Neural cell (in vitro differentiated cells): ENCODE data around the gene AP2A2. TPM values are rescaled to one million over a fixed set of nuclear protein-coding genes. Genes with fewer than 3 reads are reported as not detected.

Experiments
- H2AFZ ChIP-seq: fragments of 200-600, 300-800 bp; sonication (generic), shearing (Covaris generic); 2 replicates; pipeline ENCODE4 v1.6.0; 2014; ENCODE audit warnings: low read depth, mild to moderate bottlenecking, antibody characterized with exemption, low read length, moderate library complexity
- H3F3A ChIP-seq: fragments of 200-600 bp; shearing (Covaris generic); 2 replicates; pipeline ENCODE4 v1.6.1; 2016; ENCODE audit warnings: mild to moderate bottlenecking, moderate library complexity, mixed read lengths, antibody characterized with exemption, low read length; ENCODE audit not compliant: insufficient read depth, poor library complexity, severe bottlenecking
- H3K27ac ChIP-seq: fragments of 200-600, 300-800 bp; sonication (generic), shearing (Covaris generic); 2 replicates; pipeline ENCODE4 v1.5.1; 2014; ENCODE audit warnings: mild to moderate bottlenecking, low read length, moderate library complexity
- H3K27me3 ChIP-seq: fragments of 300-800, 200-600 bp; sonication (generic), shearing (Covaris generic); 2 replicates; pipeline ENCODE4 v1.6.0; 2014; ENCODE audit warnings: mild to moderate bottlenecking, low read depth, low read length, moderate library complexity; ENCODE audit not compliant: insufficient read depth
- H3K36me3 ChIP-seq: fragments of 300-800, 200-600 bp; sonication (generic), shearing (Covaris generic); 2 replicates; pipeline ENCODE4 v1.5.1; 2014; ENCODE audit warnings: mild to moderate bottlenecking, antibody characterized with exemption, low read length, moderate library complexity; ENCODE audit not compliant: insufficient read depth
- H3K4me2 ChIP-seq: fragments of 300-800, 200-600 bp; sonication (generic), shearing (Covaris generic); 2 replicates; pipeline ENCODE4 v1.6.0; 2014; ENCODE audit warnings: mild to moderate bottlenecking, low read length
- H3K4me3 ChIP-seq: fragments of 300-800, 200-600 bp; sonication (generic), shearing (Covaris generic); 2 replicates; pipeline ENCODE4 v1.5.1; 2014; ENCODE audit warnings: mild to moderate bottlenecking, low read length, moderate library complexity
- H3K79me2 ChIP-seq: fragments of 200-600 bp; shearing (Covaris generic); replicated peaks from 2 replicates; pipeline ENCODE4 v1.6.0; 2014; ENCODE audit warnings: mild to moderate bottlenecking, low read length, moderate library complexity; ENCODE audit not compliant: insufficient read depth
- H3K9ac ChIP-seq: fragments of 300-800, 200-600 bp; sonication (generic), shearing (Covaris generic); 2 replicates; pipeline ENCODE4 v1.6.1; 2016; ENCODE audit warnings: mild to moderate bottlenecking, low read length, mixed read lengths
- H3K9me2 ChIP-seq: fragments of 200-600 bp; shearing (Covaris generic); 2 replicates; pipeline ENCODE4 v1.6.1; 2016; ENCODE audit warnings: mild to moderate bottlenecking, low read length, mixed read lengths; ENCODE audit not compliant: insufficient read depth
- H3K9me3 ChIP-seq: fragments of 200-600, 300-800 bp; sonication (generic), shearing (Covaris generic); 2 replicates; pipeline ENCODE4 v1.6.1; 2016; ENCODE audit warnings: mild to moderate bottlenecking, mixed run types, low read length, moderate library complexity, mixed read lengths
- H4K20me1 ChIP-seq: fragments of 200-600 bp; shearing (Covaris generic); 2 replicates; pipeline ENCODE4 v1.6.1; 2016; ENCODE audit warnings: mild to moderate bottlenecking, mixed run types; ENCODE audit not compliant: insufficient read depth
- CTCF ChIP-seq: fragments of 450-650 bp; IDR thresholded peaks from 2 replicates; pipeline ENCODE4 v1.5.1; 2014; ENCODE audit warnings: antibody characterized with exemption, mild to moderate bottlenecking, moderate library complexity; ENCODE audit not compliant: poor library complexity, severe bottlenecking
- EP300 ChIP-seq: fragments of 450-650 bp; conservative IDR thresholded peaks from 2 replicates; pipeline ENCODE4 v1.6.1; 2014; ENCODE audit warnings: antibody characterized with exemption, mild to moderate bottlenecking, moderate library complexity; ENCODE audit not compliant: poor library complexity, severe bottlenecking
- EZH2 ChIP-seq: fragments of 200-600, 300-800 bp; shearing (Covaris generic), sonication (generic); IDR thresholded peaks from 2 replicates; pipeline ENCODE4 v1.6.1; 2014; ENCODE audit warnings: antibody characterized with exemption, low read length, borderline replicate concordance, mild to moderate bottlenecking; ENCODE audit not compliant: insufficient read depth, poor library complexity, severe bottlenecking
- MXI1 ChIP-seq: fragments of 450-650 bp; conservative IDR thresholded peaks from 2 replicates; pipeline ENCODE4 v1.6.1; 2014; ENCODE audit warnings: antibody characterized with exemption, mild to moderate bottlenecking; ENCODE audit not compliant: poor library complexity, severe bottlenecking
- POLR2AphosphoS5 ChIP-seq: IDR thresholded peaks from 2 replicates; pipeline ENCODE4 v1.6.1; 2012
- RAD21 ChIP-seq: fragments of 450-650 bp; conservative IDR thresholded peaks from 2 replicates; pipeline ENCODE4 v1.6.1; 2014; ENCODE audit warnings: antibody characterized with exemption, mild to moderate bottlenecking, moderate library complexity
- REST ChIP-seq: IDR thresholded peaks from 2 replicates; pipeline ENCODE4 v1.6.1; 2012; ENCODE audit warnings: borderline replicate concordance
- SMC3 ChIP-seq: fragments of 450-650 bp; conservative IDR thresholded peaks from 2 replicates; pipeline ENCODE4 v1.6.1; 2014; ENCODE audit warnings: antibody characterized with exemption, mild to moderate bottlenecking, moderate library complexity; ENCODE audit not compliant: poor library complexity
- TAF1 ChIP-seq: IDR thresholded peaks from 2 replicates; pipeline ENCODE4 v1.6.1; 2012; ENCODE audit warnings: low read depth
- polyA plus RNA-seq: library from polyadenylated mRNA; depleted of rRNA; stranded (reverse); fragments of >200 nt; gene quantifications from 2 replicates; pipeline ENCODE4 v1.2.3, GENCODE V29; 2014

The AP2A2 gene
- polyA plus RNA-seq, 1 donor from 2014 or later = 46.5 TPM

- no peak overlapping the region for H3K27ac ChIP-seq
- no peak overlapping the region for H3K4me3 ChIP-seq
- H2AFZ ChIP-seq = no peak overlapping the region
- peaks cover 3% of the 10 kb centered on the region for H3K79me2 ChIP-seq
- no peaks in the 10 kb centered on the region for H3K9me3 ChIP-seq
- H3K4me2 ChIP-seq = no peak overlapping the region
- H3K9ac ChIP-seq = no peak overlapping the region
- no peaks in the 10 kb centered on the region for H3K9me2 ChIP-seq
- no peaks in the 10 kb centered on the region for H3K36me3 ChIP-seq
- no peak for TF ChIP-seq REST
- TF ChIP-seq EZH2 = no peak
- no peak for TF ChIP-seq SMC3
- TF ChIP-seq EP300 = no peak
- no peak for TF ChIP-seq RAD21
- no peak for TF ChIP-seq POLR2AphosphoS5
- TF ChIP-seq CTCF = no peak
- no peak for TF ChIP-seq MXI1
- TF ChIP-seq TAF1 = no peak
- H3K27me3 ChIP-seq = no peaks in the 10 kb centered on the region
- no peaks in the 10 kb centered on the region for H3F3A ChIP-seq
- no peaks in the 10 kb centered on the region for H4K20me1 ChIP-seq
These were observed 21.3 kb upstream of the AP2A2 start for GRCh38 chr11:904380-904779.

GRCh38 chr11:905952-906351, 19.7 kb upstream of the AP2A2 start:
- TF ChIP-seq MXI1 (no peak), RAD21 (no peak), EZH2 (no peak)
- Histone ChIP-seq H3K9me3 (no peaks in the 10 kb centered on the region), H3K9ac (no peak overlapping the region), H3K4me2 (no peak overlapping the region), H3K79me2 (peaks cover 11% of the 10 kb centered on the region), H3K4me3 (no peak overlapping the region), H3K27me3 (no peaks in the 10 kb centered on the region), H2AFZ (no peak overlapping the region), H3K9me2 (no peaks in the 10 kb centered on the region), H3K27ac (no peak overlapping the region), H3K36me3 (no peaks in the 10 kb centered on the region), H3F3A (no peaks in the 10 kb centered on the region), H4K20me1 (no peaks in the 10 kb centered on the region)

- TF ChIP-seq EP300 (no peak), REST (no peak), EZH2 (no peak), CTCF (no peak), MXI1 (no peak), TAF1 (no peak), SMC3 (no peak), RAD21 (no peak), POLR2AphosphoS5 (no peak)
- no peaks in the 10 kb centered on the region for H3K27me3 ChIP-seq
- H3K36me3 ChIP-seq = no peaks in the 10 kb centered on the region
- no peak overlapping the region for H3K9ac ChIP-seq
- H3K4me2 ChIP-seq = no peak overlapping the region
- H3K9me2 ChIP-seq = no peaks in the 10 kb centered on the region
- H2AFZ ChIP-seq = no peak overlapping the region
- no peaks in the 10 kb centered on the region for H3K9me3 ChIP-seq
- H3K79me2 ChIP-seq = peaks cover 11% of the 10 kb centered on the region
- no peaks in the 10 kb centered on the region for H4K20me1 ChIP-seq
- H3K27ac ChIP-seq = no peak overlapping the region
- H3F3A ChIP-seq = no peaks in the 10 kb centered on the region
- H3K4me3 ChIP-seq = no peak overlapping the region
These were observed 18.0 kb upstream of the AP2A2 start for GRCh38 chr11:907668-908067.
